ENCODE measurements around the gene POLDIP2. TPM values are rescaled to one million over a fixed set of nuclear protein-coding genes. Genes with fewer than 3 reads are reported as not detected.

Gene POLDIP2
- total and polyA plus RNA-seq, 2 of the 13 experiments (the other 11 are each of a cell fraction or from before 2014, with no cell fraction given), result 85.9 to 114 TPM

- TF ChIP-seq, protein P1, sequence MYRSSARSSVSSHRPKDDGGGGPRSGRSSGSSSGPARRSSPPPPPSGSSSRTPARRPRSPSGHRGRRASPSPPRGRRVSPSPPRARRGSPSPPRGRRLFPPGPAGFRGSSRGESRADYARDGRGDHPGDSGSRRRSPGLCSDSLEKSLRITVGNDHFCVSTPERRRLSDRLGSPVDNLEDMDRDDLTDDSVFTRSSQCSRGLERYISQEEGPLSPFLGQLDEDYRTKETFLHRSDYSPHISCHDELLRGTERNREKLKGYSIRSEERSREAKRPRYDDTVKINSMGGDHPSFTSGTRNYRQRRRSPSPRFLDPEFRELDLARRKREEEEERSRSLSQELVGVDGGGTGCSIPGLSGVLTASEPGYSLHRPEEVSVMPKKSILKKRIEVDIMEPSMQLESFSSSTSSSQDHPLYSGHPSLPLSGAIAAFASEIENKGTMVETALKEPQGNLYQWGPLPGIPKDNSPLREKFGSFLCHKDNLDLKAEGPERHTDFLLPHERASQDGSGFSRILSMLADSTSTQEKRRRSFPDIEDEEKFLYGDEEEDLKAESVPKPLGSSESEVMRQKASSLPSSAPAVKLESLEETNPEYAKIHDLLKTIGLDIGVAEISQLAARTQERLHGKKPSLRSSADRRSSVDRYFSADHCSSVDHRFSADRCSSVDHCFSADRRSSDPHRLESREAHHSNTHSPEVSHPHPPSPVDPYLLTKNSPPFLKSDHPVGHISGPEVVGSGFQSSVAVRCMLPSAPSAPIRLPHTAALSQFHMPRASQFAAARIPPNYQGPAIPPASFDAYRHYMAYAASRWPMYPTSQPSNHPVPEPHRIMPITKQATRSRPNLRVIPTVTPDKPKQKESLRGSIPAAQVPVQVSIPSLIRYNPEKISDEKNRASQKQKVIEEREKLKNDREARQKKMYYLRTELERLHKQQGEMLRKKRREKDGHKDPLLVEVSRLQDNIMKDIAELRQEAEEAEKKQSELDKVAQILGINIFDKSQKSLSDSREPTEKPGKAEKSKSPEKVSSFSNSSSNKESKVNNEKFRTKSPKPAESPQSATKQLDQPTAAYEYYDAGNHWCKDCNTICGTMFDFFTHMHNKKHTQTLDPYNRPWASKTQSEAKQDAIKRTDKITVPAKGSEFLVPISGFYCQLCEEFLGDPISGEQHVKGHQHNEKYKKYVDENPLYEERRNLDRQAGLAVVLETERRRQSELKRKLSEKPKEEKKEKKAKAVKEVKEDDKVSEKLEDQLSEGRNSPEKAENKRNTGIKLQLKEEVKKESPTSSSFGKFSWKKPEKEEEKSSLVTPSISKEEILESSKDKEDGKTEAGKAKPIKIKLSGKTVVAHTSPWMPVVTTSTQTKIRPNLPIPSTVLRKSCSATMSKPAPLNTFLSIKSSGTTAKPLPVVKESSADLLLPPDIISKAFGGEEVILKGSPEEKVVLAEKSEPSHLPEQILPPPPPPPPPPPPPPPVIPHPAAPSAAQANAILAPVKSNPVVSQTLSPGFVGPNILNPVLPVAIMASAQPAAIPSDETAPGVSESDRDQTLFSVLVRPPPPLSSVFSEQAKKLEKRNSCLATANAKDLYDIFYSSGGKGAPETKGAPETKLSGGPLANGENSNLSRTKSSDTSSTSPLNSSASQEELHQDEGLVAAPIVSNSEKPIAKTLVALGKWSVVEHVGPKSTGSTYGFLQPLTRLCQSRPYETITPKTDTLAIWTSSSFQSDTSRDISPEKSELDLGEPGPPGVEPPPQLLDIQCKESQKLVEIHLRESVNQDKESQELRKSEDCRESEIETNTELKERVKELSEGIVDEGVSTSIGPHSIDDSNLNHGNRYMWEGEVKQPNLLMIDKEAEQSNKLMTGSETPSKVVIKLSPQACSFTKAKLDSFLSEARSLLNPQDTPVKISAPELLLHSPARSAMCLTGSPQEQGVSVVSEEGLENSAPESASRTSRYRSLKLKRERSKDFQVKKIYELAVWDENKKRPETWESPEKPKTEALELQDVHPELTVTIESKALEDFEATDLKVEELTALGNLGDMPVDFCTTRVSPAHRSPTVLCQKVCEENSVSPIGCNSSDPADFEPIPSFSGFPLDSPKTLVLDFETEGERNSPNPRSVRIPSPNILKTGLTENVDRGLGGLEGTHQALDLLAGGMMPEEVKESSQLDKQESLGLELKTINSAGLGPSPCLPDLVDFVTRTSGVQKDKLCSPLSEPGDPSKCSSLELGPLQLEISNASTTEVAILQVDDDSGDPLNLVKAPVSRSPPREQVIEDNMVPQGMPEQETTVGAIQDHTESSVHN (CRISPR knock-in tag; IDR thresholded peaks at IDR 0.05), result no peak
- TF ChIP-seq ZSCAN21 (CRISPR knock-in tag; IDR thresholded peaks at IDR 0.05; ENCODE audit: borderline replicate concordance) (no peak; the same call in 1 of the 2 replicates), HNRNPH1 (optimal IDR thresholded peaks at IDR 0.05; ENCODE audit: low read depth, low read length) (no peak), ZBTB7A (CRISPR knock-in tag; IDR thresholded peaks at IDR 0.05) (peak; percentile 82; the same call in 1 of the 2 replicates), ZNF263 (CRISPR knock-in tag; IDR thresholded peaks at IDR 0.05) (no peak), IRF2 (CRISPR knock-in tag; IDR thresholded peaks at IDR 0.05) (peak; percentile 95), FOXK1 (CRISPR knock-in tag; IDR thresholded peaks at IDR 0.05; ENCODE audit: borderline replicate concordance, low read depth) (peak; percentile 100), RFXAP (CRISPR knock-in tag; IDR thresholded peaks at IDR 0.05; ENCODE audit: borderline replicate concordance) (peak; percentile 89), SRY (CRISPR knock-in tag; IDR thresholded peaks at IDR 0.05) (no peak), HNRNPL (IDR thresholded peaks at IDR 0.05; ENCODE audit: low read depth, low read length) (no peak), ZBTB43 (CRISPR knock-in tag; conservative IDR thresholded peaks at IDR 0.05) (no peak), ZNF256 (CRISPR knock-in tag; conservative IDR thresholded peaks at IDR 0.05) (0 out of 2 replicates have a peak, but pooled peaks have one; percentile 1), SATB2 (CRISPR knock-in tag; IDR thresholded peaks at IDR 0.05) (no peak), ZBTB21 (CRISPR knock-in tag; IDR thresholded peaks at IDR 0.05) (peak; percentile 96), MATR3 (CRISPR knock-in tag; IDR thresholded peaks at IDR 0.05) (no peak), MAF1 (CRISPR knock-in tag; IDR thresholded peaks at IDR 0.05; ENCODE audit: borderline replicate concordance) (no peak), MEIS2 (CRISPR knock-in tag; IDR thresholded peaks at IDR 0.05) (peak; percentile 49; the same call in 1 of the 2 replicates)
- TF ChIP-seq, protein P2, sequence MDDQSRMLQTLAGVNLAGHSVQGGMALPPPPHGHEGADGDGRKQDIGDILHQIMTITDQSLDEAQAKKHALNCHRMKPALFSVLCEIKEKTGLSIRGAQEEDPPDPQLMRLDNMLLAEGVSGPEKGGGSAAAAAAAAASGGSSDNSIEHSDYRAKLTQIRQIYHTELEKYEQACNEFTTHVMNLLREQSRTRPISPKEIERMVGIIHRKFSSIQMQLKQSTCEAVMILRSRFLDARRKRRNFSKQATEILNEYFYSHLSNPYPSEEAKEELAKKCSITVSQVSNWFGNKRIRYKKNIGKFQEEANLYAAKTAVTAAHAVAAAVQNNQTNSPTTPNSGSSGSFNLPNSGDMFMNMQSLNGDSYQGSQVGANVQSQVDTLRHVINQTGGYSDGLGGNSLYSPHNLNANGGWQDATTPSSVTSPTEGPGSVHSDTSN (CRISPR knock-in tag; IDR thresholded peaks at IDR 0.05; ENCODE audit: borderline replicate concordance), result no peak
These were observed 21.9 kb downstream of the POLDIP2 start, which contains the start of the genes IFT20 and TNFAIP1 (continued) for GRCh38 chr17:28335201-28335958.
